Stromal cell of bone marrow (primary cell): ENCODE measurements around the gene GPR39.

Source experiments
- DNase-seq: peaks from one replicate; pipeline ENCODE4 v3.0.0-alpha.2; 2012; ENCODE audit warnings: low read depth

Gene GPR39

GRCh38 chr2:132671151-132671835 lies 254.7 kb downstream of the GPR39 start:
- peak; percentile 54 for DNase-seq

- DNase-seq = no peak
These were observed 260.4 kb downstream of the GPR39 start for GRCh38 chr2:132676999-132677398.

- no peak for DNase-seq
These were observed 261.1 kb downstream of the GPR39 start for GRCh38 chr2:132677661-132678060.

- DNase-seq = no peak
These were observed 261.9 kb downstream of the GPR39 start for GRCh38 chr2:132678483-132678882.

GRCh38 chr2:132680544-132680943 lies 263.9 kb downstream of the GPR39 start:
- DNase-seq = no peak

GRCh38 chr2:132681766-132682165 lies 265.2 kb downstream of the GPR39 start:
- no peak for DNase-seq

- DNase-seq = no peak
These were observed 274.2 kb downstream of the GPR39 start for GRCh38 chr2:132690664-132691303.

GRCh38 chr2:132691556-132691955 lies 275.0 kb downstream of the GPR39 start:
- DNase-seq = no peak

GRCh38 chr2:132692816-132693215 lies 276.2 kb downstream of the GPR39 start:
- DNase-seq = no peak
